ENCODE results near the gene TSSK6. TPM values are rescaled to one million over a fixed set of nuclear protein-coding genes. Genes with fewer than 3 reads are reported as not detected.
A peak's percentile ranks its signal among the peaks of the same experiment; 100 is the strongest.

Gene TSSK6
- total and polyA plus RNA-seq, 2 experiments from 2014 or later, result 0.63 to 4.9 TPM

DNA sequence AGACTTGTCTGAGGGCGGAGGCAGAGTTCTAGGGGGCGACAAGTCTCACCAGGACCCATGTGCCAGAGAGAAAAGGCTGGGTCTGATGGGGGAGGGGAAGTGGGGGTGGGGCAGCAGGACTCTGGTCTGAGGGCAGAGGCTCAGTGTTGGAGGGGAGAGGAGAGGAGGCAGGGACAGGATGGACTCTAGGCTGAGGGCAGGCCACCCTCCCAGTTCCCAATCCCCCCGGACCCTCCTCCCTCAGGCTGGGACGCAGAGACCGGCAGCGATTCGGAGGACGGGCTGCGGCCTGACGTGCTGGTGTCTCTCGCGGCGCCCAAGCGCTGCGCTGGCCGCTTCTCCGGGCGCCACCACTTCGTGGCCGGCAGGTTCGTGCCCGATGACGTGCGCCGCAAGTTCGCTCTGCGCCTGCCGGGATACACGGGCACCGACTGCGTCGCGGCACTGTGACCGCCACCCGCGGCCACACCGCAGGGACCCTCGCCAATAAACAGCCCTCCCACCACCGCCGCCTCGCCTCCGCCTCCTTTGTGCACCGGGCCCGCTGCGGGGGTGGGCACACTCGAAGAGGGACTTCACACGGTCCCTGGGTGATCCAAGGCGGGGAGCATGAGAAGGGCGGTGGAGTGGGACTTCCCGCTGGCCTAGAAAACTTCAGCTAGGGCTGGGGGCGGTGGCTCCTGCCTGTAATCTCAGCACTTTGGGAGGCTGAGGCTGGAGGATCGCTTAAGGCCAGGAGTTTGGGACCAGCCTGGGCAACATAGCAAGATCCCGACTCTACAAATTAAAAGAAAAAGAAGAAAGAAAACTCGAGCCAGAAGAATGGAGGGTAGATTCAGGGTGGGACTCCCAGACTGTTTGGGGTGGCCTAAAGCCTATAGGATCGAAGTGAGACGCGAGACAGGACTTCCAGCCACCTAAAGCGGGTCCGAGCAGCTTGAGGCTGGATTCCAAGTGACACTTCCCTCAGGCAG is 22.0 kb upstream of the TSSK6 start:
- no peaks in the 10 kb centered on the region for H3K9me3 Mint-ChIP-seq
- Histone ChIP-seq H3F3A (replicated peaks; ENCODE audit: low read depth) (peaks cover 28% of the 10 kb centered on the region), H3K27ac (ENCODE audit: low read depth) (no peak overlapping the region), H3K9me2 (ENCODE audit: insufficient read depth) (no peaks in the 10 kb centered on the region), H4K20me1 (replicated peaks; ENCODE audit: insufficient read depth) (0 out of 2 replicates have a peak, but pooled peaks cover 5% of the 10 kb centered on the region), H3K4me3 (peak overlapping the region; percentile 76), H3K27me3 (ENCODE audit: insufficient read depth) (peaks cover 33% of the 10 kb centered on the region), H3K36me3 (ENCODE audit: insufficient read depth) (no peaks in the 10 kb centered on the region), H3K79me2 (replicated peaks; ENCODE audit: insufficient read depth) (no peaks in the 10 kb centered on the region), H2AFZ (no peak overlapping the region), H3K4me2 (peak overlapping the region; percentile 91), H3K4me1 (ENCODE audit: insufficient read depth) (peaks cover 5% of the 10 kb centered on the region; the same call in 1 of the 2 replicates)
- no peak overlapping the region for H3K27ac Mint-ChIP-seq
- TF ChIP-seq, protein P1, sequence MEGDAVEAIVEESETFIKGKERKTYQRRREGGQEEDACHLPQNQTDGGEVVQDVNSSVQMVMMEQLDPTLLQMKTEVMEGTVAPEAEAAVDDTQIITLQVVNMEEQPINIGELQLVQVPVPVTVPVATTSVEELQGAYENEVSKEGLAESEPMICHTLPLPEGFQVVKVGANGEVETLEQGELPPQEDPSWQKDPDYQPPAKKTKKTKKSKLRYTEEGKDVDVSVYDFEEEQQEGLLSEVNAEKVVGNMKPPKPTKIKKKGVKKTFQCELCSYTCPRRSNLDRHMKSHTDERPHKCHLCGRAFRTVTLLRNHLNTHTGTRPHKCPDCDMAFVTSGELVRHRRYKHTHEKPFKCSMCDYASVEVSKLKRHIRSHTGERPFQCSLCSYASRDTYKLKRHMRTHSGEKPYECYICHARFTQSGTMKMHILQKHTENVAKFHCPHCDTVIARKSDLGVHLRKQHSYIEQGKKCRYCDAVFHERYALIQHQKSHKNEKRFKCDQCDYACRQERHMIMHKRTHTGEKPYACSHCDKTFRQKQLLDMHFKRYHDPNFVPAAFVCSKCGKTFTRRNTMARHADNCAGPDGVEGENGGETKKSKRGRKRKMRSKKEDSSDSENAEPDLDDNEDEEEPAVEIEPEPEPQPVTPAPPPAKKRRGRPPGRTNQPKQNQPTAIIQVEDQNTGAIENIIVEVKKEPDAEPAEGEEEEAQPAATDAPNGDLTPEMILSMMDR (conservative IDR thresholded peaks at IDR 0.05; ENCODE audit: low read depth in 2 of 2), result no peak
- no peak for TF ChIP-seq CREB1 (CRISPR knock-in tag; IDR thresholded peaks at IDR 0.05; ENCODE audit: low read depth)
- no peak for ATAC-seq
- peaks cover 33% of the 10 kb centered on the region for H3K27me3 Mint-ChIP-seq (ENCODE audit: insufficient read depth, low read depth, poor library complexity)
- H3K4me1 Mint-ChIP-seq, result peaks cover 18% of the 10 kb centered on the region
- H3K4me3 Mint-ChIP-seq, result peak overlapping the region; percentile 23; the same call in 2 of the 3 replicates
- peak; percentile 64 for DNase-seq (ENCODE audit: low spot score)
- H3K36me3 Mint-ChIP-seq (ENCODE audit: low read depth), result no peaks in the 10 kb centered on the region; the same call in 2 of the 3 replicates

DNA sequence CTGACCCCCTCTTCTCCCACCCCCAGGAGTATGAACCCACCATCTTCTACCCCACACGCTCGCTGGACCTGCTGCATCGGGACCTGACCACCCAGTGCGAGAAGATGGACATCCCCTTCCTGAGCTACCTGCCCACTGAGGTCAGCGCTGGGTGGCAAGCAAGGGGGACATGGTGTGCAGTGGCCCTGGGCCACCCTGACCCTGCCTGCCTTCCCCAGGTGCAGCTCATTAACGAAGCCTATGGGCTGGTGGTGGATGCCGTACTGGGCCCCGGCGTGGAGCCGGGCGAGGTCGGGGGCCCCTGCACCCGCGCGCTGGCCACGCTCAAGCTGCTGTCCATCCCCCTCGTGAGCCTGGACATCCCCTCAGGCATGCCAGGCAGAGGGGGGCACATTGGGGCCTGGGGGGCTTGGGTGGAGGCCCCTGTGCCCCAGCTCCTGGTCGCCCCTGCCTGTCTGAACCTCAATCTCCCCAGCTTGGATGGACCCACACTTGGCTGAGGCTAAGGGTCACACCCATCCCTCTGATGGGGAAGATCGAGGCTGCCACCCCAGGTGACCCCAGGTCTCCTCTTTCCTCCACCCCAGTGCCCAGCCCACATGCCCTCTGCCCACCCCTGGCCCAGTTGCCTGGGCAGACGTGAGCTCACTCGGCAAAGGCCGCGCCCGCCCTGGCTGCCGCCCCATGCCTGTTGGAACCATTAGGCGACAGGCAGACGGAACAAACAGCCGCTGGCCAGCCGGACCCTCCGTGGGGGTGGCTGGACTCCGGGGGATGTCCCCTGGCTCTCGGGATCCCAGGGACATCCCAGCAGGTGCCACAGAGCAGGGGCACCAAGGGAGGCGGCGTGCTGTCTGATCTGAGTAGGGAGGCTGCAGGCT is 20.2 kb upstream of the TSSK6 start:
- Mint-ChIP-seq H3K4me3 (no peak overlapping the region; the same call in 2 of the 3 replicates), H3K9me3 (no peaks in the 10 kb centered on the region)
- no peak overlapping the region for H3K27ac ChIP-seq (ENCODE audit: low read depth)
- no peak for TF ChIP-seq ZNF114 (CRISPR knock-in tag; IDR thresholded peaks at IDR 0.05)
- TF ChIP-seq CREB1 (CRISPR knock-in tag; IDR thresholded peaks at IDR 0.05; ENCODE audit: low read depth), result no peak
- TF ChIP-seq, protein P2, sequence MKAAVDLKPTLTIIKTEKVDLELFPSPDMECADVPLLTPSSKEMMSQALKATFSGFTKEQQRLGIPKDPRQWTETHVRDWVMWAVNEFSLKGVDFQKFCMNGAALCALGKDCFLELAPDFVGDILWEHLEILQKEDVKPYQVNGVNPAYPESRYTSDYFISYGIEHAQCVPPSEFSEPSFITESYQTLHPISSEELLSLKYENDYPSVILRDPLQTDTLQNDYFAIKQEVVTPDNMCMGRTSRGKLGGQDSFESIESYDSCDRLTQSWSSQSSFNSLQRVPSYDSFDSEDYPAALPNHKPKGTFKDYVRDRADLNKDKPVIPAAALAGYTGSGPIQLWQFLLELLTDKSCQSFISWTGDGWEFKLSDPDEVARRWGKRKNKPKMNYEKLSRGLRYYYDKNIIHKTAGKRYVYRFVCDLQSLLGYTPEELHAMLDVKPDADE (IDR thresholded peaks at IDR 0.05), result no peak
- TF ChIP-seq, protein P3, sequence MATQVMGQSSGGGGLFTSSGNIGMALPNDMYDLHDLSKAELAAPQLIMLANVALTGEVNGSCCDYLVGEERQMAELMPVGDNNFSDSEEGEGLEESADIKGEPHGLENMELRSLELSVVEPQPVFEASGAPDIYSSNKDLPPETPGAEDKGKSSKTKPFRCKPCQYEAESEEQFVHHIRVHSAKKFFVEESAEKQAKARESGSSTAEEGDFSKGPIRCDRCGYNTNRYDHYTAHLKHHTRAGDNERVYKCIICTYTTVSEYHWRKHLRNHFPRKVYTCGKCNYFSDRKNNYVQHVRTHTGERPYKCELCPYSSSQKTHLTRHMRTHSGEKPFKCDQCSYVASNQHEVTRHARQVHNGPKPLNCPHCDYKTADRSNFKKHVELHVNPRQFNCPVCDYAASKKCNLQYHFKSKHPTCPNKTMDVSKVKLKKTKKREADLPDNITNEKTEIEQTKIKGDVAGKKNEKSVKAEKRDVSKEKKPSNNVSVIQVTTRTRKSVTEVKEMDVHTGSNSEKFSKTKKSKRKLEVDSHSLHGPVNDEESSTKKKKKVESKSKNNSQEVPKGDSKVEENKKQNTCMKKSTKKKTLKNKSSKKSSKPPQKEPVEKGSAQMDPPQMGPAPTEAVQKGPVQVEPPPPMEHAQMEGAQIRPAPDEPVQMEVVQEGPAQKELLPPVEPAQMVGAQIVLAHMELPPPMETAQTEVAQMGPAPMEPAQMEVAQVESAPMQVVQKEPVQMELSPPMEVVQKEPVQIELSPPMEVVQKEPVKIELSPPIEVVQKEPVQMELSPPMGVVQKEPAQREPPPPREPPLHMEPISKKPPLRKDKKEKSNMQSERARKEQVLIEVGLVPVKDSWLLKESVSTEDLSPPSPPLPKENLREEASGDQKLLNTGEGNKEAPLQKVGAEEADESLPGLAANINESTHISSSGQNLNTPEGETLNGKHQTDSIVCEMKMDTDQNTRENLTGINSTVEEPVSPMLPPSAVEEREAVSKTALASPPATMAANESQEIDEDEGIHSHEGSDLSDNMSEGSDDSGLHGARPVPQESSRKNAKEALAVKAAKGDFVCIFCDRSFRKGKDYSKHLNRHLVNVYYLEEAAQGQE (IDR thresholded peaks at IDR 0.05; ENCODE audit: unreplicated experiment), result no peak

More for the DNA sequence above, 20.2 kb upstream of the TSSK6 start:
- Histone ChIP-seq H3K79me2 (replicated peaks; ENCODE audit: insufficient read depth) (no peaks in the 10 kb centered on the region), H3K27me3 (ENCODE audit: insufficient read depth) (peaks cover 30% of the 10 kb centered on the region), H3F3A (replicated peaks; ENCODE audit: low read depth) (peaks cover 35% of the 10 kb centered on the region), H3K9me2 (ENCODE audit: insufficient read depth) (no peaks in the 10 kb centered on the region), H3K4me2 (no peak overlapping the region), H4K20me1 (replicated peaks; ENCODE audit: insufficient read depth) (0 out of 2 replicates have a peak, but pooled peaks cover 5% of the 10 kb centered on the region), H3K36me3 (ENCODE audit: insufficient read depth) (no peaks in the 10 kb centered on the region), H2AFZ (no peak overlapping the region), H3K4me1 (ENCODE audit: insufficient read depth) (peaks cover 5% of the 10 kb centered on the region; the same call in 1 of the 2 replicates), H3K4me3 (no peak overlapping the region)
- peaks cover 33% of the 10 kb centered on the region for H3K27me3 Mint-ChIP-seq (ENCODE audit: insufficient read depth, low read depth, poor library complexity)
- no peak for ATAC-seq
- DNase-seq (ENCODE audit: low spot score), result no peak
- H3K27ac Mint-ChIP-seq, result no peak overlapping the region
- H3K36me3 Mint-ChIP-seq (ENCODE audit: low read depth), result peaks cover 10% of the 10 kb centered on the region
- H3K4me1 Mint-ChIP-seq, result peaks cover 26% of the 10 kb centered on the region

All from GM23338 (cell line).